ENCODE measurements around the gene CLPSL2. TPM values are rescaled to one million over a fixed set of nuclear protein-coding genes. Genes with fewer than 3 reads are reported as not detected.

CLPSL2 gene
- total RNA-seq, 1 donor from 2014 or later: not detected

- no peak for DNase-seq (ENCODE audit: extremely low spot score, unreplicated experiment)
- no peak for TF ChIP-seq CTCF (IDR thresholded peaks at IDR 0.05)
- Mint-ChIP-seq H3K9me3 (ENCODE audit: unreplicated experiment) (no peaks in the 10 kb centered on the region), H3K36me3 (ENCODE audit: unreplicated experiment) (no peaks in the 10 kb centered on the region), H3K4me3 (ENCODE audit: unreplicated experiment) (no peak overlapping the region), H3K27ac (ENCODE audit: unreplicated experiment) (no peak overlapping the region), H3K27me3 (ENCODE audit: unreplicated experiment) (peaks cover 60% of the 10 kb centered on the region), H3K4me1 (ENCODE audit: unreplicated experiment) (no peaks in the 10 kb centered on the region)
Observed at GRCh38 chr6:35787266-35788218, 11.1 kb downstream of the CLPSL2 start.

GRCh38 chr6:35788423-35788982 lies 12.1 kb downstream of the CLPSL2 start:
- Mint-ChIP-seq H3K36me3 (ENCODE audit: unreplicated experiment) (no peaks in the 10 kb centered on the region), H3K27ac (ENCODE audit: unreplicated experiment) (no peak overlapping the region), H3K4me1 (ENCODE audit: unreplicated experiment) (no peaks in the 10 kb centered on the region), H3K27me3 (ENCODE audit: unreplicated experiment) (peaks cover 60% of the 10 kb centered on the region), H3K9me3 (ENCODE audit: unreplicated experiment) (no peaks in the 10 kb centered on the region), H3K4me3 (ENCODE audit: unreplicated experiment) (no peak overlapping the region)
- no peak for TF ChIP-seq CTCF (IDR thresholded peaks at IDR 0.05)
- DNase-seq (ENCODE audit: extremely low spot score, unreplicated experiment): no peak

- H3K4me1 Mint-ChIP-seq (ENCODE audit: unreplicated experiment): no peaks in the 10 kb centered on the region
- no peak for DNase-seq (ENCODE audit: extremely low spot score, unreplicated experiment)
- no peak overlapping the region for H3K27ac Mint-ChIP-seq (ENCODE audit: unreplicated experiment)
- no peak overlapping the region for H3K4me3 Mint-ChIP-seq (ENCODE audit: unreplicated experiment)
- no peaks in the 10 kb centered on the region for H3K9me3 Mint-ChIP-seq (ENCODE audit: unreplicated experiment)
- peaks cover 52% of the 10 kb centered on the region for H3K27me3 Mint-ChIP-seq (ENCODE audit: unreplicated experiment)
- H3K36me3 Mint-ChIP-seq (ENCODE audit: unreplicated experiment): no peaks in the 10 kb centered on the region
- TF ChIP-seq CTCF (IDR thresholded peaks at IDR 0.05): no peak
Observed at GRCh38 chr6:35790683-35791082, 14.3 kb downstream of the CLPSL2 start.

GRCh38 chr6:35794536-35795452 lies 18.4 kb downstream of the CLPSL2 start:
- no peaks in the 10 kb centered on the region for H3K4me1 Mint-ChIP-seq (ENCODE audit: unreplicated experiment)
- no peak for TF ChIP-seq CTCF (IDR thresholded peaks at IDR 0.05)
- no peaks in the 10 kb centered on the region for H3K9me3 Mint-ChIP-seq (ENCODE audit: unreplicated experiment)
- peaks cover 32% of the 10 kb centered on the region for H3K27me3 Mint-ChIP-seq (ENCODE audit: unreplicated experiment)
- H3K4me3 Mint-ChIP-seq (ENCODE audit: unreplicated experiment): no peak overlapping the region
- no peaks in the 10 kb centered on the region for H3K36me3 Mint-ChIP-seq (ENCODE audit: unreplicated experiment)
- DNase-seq (ENCODE audit: extremely low spot score, unreplicated experiment): no peak
- H3K27ac Mint-ChIP-seq (ENCODE audit: unreplicated experiment): no peak overlapping the region
